Measurements from ENCODE around the gene PRICKLE1.

DNA sequence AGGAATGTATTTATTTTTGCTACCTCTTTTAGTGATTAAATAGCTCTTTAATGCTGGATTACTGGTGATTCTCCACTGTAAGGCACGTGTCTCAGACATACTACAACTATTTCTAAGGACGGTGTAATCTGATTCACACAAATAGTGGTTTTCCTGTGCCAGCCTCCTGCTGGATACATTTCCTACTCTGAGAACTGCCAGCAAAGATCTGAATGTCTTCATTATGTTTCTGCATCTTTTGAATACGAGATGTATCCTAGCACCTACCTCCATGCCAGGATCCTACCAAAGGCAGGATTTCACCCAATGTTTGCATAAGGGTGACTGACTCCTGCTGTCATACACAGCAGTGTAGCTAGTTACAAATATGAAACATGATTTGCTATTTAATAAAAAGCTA is 120.6 kb downstream of the PRICKLE1 start:
- TF ChIP-seq, protein P1, sequence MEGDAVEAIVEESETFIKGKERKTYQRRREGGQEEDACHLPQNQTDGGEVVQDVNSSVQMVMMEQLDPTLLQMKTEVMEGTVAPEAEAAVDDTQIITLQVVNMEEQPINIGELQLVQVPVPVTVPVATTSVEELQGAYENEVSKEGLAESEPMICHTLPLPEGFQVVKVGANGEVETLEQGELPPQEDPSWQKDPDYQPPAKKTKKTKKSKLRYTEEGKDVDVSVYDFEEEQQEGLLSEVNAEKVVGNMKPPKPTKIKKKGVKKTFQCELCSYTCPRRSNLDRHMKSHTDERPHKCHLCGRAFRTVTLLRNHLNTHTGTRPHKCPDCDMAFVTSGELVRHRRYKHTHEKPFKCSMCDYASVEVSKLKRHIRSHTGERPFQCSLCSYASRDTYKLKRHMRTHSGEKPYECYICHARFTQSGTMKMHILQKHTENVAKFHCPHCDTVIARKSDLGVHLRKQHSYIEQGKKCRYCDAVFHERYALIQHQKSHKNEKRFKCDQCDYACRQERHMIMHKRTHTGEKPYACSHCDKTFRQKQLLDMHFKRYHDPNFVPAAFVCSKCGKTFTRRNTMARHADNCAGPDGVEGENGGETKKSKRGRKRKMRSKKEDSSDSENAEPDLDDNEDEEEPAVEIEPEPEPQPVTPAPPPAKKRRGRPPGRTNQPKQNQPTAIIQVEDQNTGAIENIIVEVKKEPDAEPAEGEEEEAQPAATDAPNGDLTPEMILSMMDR (conservative IDR thresholded peaks at IDR 0.05 in 1 of 2, IDR thresholded peaks at IDR 0.05 in 1 of 2; ENCODE audit: extremely low read depth in 1 of 2, insufficient read depth in 1 of 2, low read depth in 1 of 2, low read length in 2 of 2) = no peak
- TF ChIP-seq EZH2 (IDR thresholded peaks at IDR 0.05; ENCODE audit: borderline replicate concordance, low read length) = no peak
